T-cell (primary cell): ENCODE data around the gene EPRS1. TPM values are rescaled to one million over a fixed set of nuclear protein-coding genes. Genes with fewer than 3 reads are reported as not detected.

ENCODE experiments used
- ATAC-seq, 4 experiments: fragments of 200-7000 bp in 3 of 4; fragments of 150-1000 bp in 1 of 4; cut with Tn5 transposase; replicated peaks in 1 of 4; 1 replicate in 3 of 4; 2 replicates in 1 of 4; pipeline ENCODE4 v1.10.0; 2021; ENCODE audit warnings: moderate library complexity in 3 of 4, mild to moderate bottlenecking in 2 of 4, moderate number of reproducible peaks in 1 of 4
- CTCF ChIA-PET, 2 donors: fragments of 300-600 bp; sonication (Branson Sonifier 250); formaldehyde crosslinking; loops; one replicate each; lab custom pipeline; 2022; ENCODE audit warnings: antibody characterized with exemption in 2 of 2; lab: Charles Lee
- POLR2A ChIA-PET, 2 donors: fragments of 300-600 bp; sonication (Branson Sonifier 250); formaldehyde crosslinking; loops; one replicate each; lab custom pipeline; 2022; ENCODE audit warnings: antibody characterized with exemption in 2 of 2; lab: Charles Lee
- DNase-seq, 35 experiments: peaks; one replicate each; pipeline versions ENCODE4 v3.0.0 to v3.0.0-alpha.2; 2013 to 2023
- H3K27ac ChIP-seq: one replicate; pipeline ENCODE4 v1.5.1; 2013; ENCODE audit warnings: low read length
- H3K27me3 ChIP-seq, 2 experiments: replicated peaks in 1 of 2; 1 replicate in 1 of 2; 2 replicates in 1 of 2; pipeline versions ENCODE4 v1.6.1 to v1.7.0; 2013; ENCODE audit warnings: low read length in 1 of 2, mixed read lengths in 1 of 2; ENCODE audit not compliant: control insufficient read depth in 2 of 2, insufficient read depth in 2 of 2; ENCODE audit errors: extremely low read depth in 1 of 2
- H3K36me3 ChIP-seq, 2 donors: 1 replicate in 1 of 2; 2 replicates in 1 of 2; pipeline versions ENCODE4 v1.6.1 to v1.7.0; 2013; ENCODE audit warnings: low read length in 1 of 2; ENCODE audit not compliant: control insufficient read depth in 2 of 2, insufficient read depth in 1 of 2; ENCODE audit errors: extremely low read depth in 1 of 2
- H3K4me1 ChIP-seq, 2 experiments: 1 replicate in 1 of 2; 2 replicates in 1 of 2; pipeline versions ENCODE4 v1.6.1 to v1.7.0; 2013; ENCODE audit warnings: low read length in 2 of 2, mixed read lengths in 1 of 2; ENCODE audit not compliant: insufficient read depth in 2 of 2, control insufficient read depth in 1 of 2; ENCODE audit errors: extremely low read depth in 1 of 2
- H3K4me3 ChIP-seq, 2 donors: 1 replicate in 1 of 2; 2 replicates in 1 of 2; pipeline versions ENCODE4 v1.5.1 to v1.7.0; 2013; ENCODE audit warnings: mild to moderate bottlenecking in 2 of 2, low read length in 1 of 2, moderate library complexity in 1 of 2; ENCODE audit not compliant: control insufficient read depth in 1 of 2; ENCODE audit errors: extremely low read depth in 1 of 2
- H3K9me3 ChIP-seq: 2 replicates; pipeline ENCODE4 v1.7.0; 2013
- H3K27ac Mint-ChIP-seq, 2 donors: one replicate each; pipeline ENCODE4 v1.8.0; 2020 to 2021; ENCODE audit warnings: mild to moderate bottlenecking in 2 of 2, mixed read lengths in 2 of 2
- H3K27me3 Mint-ChIP-seq, 2 donors: one replicate each; pipeline ENCODE4 v1.8.0; 2021 to 2022; ENCODE audit warnings: mixed read lengths in 2 of 2
- H3K36me3 Mint-ChIP-seq: one replicate; pipeline ENCODE4 v1.8.0; 2021; ENCODE audit warnings: mixed read lengths
- H3K4me1 Mint-ChIP-seq, 3 donors: one replicate each; pipeline ENCODE4 v1.8.0; 2020 to 2022; ENCODE audit warnings: mixed read lengths in 3 of 3, mild to moderate bottlenecking in 1 of 3
- H3K4me3 Mint-ChIP-seq, 3 donors: one replicate each; pipeline ENCODE4 v1.8.0; 2020 to 2022; ENCODE audit warnings: mild to moderate bottlenecking in 3 of 3, mixed read lengths in 3 of 3, moderate library complexity in 3 of 3
- H3K9me3 Mint-ChIP-seq, 3 donors: one replicate each; pipeline ENCODE4 v1.8.0; 2020 to 2022; ENCODE audit warnings: mixed read lengths in 3 of 3
- WGBS: methylation state at CpG from one replicate; pipeline ENCODE4 v1.1.5; 2013; ENCODE audit warnings: missing lambda C conversion rate; ENCODE audit not compliant: insufficient coverage; 5-methylcytosine and 5-hydroxymethylcytosine counted together
- total RNA-seq, 35 experiments: library from RNA in 6 of 35; stranded (reverse) in 6 of 35; fragments of 120-200 nt in 1 of 35; gene quantifications; one replicate each; pipeline versions ENCODE4 v1.2.1 to v1.2.4 and lab custom pipeline; 2013 to 2026

Gene EPRS1
- total RNA-seq, 5 donors from 2014 or later (not counting 1 experiment from before 2014, with no cell fraction given): 48.3 to 91.9 (median 86.9) TPM

DNA sequence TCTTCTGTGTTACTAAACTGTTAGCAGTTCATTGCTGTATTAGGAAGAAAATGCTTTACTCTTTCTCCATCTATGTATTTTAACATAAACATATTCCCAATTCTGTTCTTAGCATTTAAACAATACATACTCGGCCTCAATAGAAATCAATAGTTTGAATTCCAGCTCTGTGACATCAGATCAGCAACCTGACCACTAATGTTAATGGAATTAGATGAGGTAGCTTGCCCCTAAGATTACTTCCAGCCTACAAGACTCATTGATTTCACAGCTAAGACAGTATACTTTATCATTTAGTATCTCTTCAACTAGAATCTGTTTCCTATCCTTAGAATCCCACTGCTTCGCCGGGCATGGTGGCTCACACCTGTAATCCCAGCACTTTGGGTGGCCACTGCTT is 38.9 kb downstream of the EPRS1 start:
- Mint-ChIP-seq H3K36me3 (peaks cover 55% of the 10 kb centered on the region), H3K27ac (no peak overlapping the region), H3K4me1 (no peaks in the 10 kb centered on the region), H3K27me3 (no peaks in the 10 kb centered on the region), H3K9me3 (no peaks in the 10 kb centered on the region), H3K4me3 (no peak overlapping the region)
- no peaks in the 10 kb centered on the region for H3K4me1 ChIP-seq
- ChIA-PET POLR2A (interaction anchor here in 1 of 2 donors (0.7 kb wide), 1 partner anchor 37 kb away, joined by 4 read pairs; no protein-coding TSS in a partner anchor), CTCF (no interaction called here)
- no peak overlapping the region for H3K27ac ChIP-seq
- H3K27me3 ChIP-seq: no peaks in the 10 kb centered on the region
- no peak for DNase-seq
- no peak for ATAC-seq
- no peaks in the 10 kb centered on the region for H3K9me3 ChIP-seq
- H3K36me3 ChIP-seq: peaks cover 0 to 77% of the 10 kb centered on the region in 2 donors
- no peak overlapping the region for H3K4me3 ChIP-seq
- WGBS: 100% methylated on average over 2 of the region's 3 CpGs

DNA sequence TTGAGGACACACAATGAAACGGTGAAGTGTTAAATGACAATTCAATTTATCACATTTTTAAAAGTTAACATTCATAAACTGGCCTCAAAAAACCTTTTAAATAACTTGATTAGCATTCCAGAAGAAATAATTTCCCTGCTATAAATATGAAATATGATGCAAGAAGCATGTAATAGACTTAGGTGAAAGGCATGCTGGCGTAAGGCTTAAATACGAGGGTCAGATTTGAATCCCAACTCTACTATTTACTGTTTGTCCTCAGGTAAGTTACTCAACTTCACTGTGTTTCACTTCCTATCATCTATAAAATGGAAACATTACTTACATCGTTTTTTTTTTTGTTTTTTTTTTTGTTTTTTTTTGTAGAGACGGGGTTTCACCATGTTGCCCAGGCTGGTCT is 40.8 kb downstream of the EPRS1 start:
- H3K27me3 Mint-ChIP-seq: no peaks in the 10 kb centered on the region
- Histone ChIP-seq H3K27me3 (no peaks in the 10 kb centered on the region), H3K36me3 (peaks cover 0 to 81% of the 10 kb centered on the region in 2 donors), H3K9me3 (no peaks in the 10 kb centered on the region), H3K27ac (no peak overlapping the region), H3K4me3 (no peak overlapping the region), H3K4me1 (no peaks in the 10 kb centered on the region)
- ChIA-PET POLR2A (interaction anchor here in 1 of 2 donors (0.7 kb wide), 1 partner anchor 9 kb away, joined by 8 read pairs; no protein-coding TSS in a partner anchor), CTCF (interaction anchor here in 1 of 2 donors (1.3 kb wide), 1 partner anchor 9 kb away, joined by 11 read pairs; no protein-coding TSS in a partner anchor)
- no peak overlapping the region for H3K4me3 Mint-ChIP-seq
- H3K9me3 Mint-ChIP-seq: no peaks in the 10 kb centered on the region
- no peak for ATAC-seq
- H3K4me1 Mint-ChIP-seq: no peaks in the 10 kb centered on the region
- no CpG with 5 or more reads among the region's 5 CpGs for WGBS
- H3K27ac Mint-ChIP-seq: no peak overlapping the region
- no peak for DNase-seq
- peaks cover 46% of the 10 kb centered on the region for H3K36me3 Mint-ChIP-seq

DNA sequence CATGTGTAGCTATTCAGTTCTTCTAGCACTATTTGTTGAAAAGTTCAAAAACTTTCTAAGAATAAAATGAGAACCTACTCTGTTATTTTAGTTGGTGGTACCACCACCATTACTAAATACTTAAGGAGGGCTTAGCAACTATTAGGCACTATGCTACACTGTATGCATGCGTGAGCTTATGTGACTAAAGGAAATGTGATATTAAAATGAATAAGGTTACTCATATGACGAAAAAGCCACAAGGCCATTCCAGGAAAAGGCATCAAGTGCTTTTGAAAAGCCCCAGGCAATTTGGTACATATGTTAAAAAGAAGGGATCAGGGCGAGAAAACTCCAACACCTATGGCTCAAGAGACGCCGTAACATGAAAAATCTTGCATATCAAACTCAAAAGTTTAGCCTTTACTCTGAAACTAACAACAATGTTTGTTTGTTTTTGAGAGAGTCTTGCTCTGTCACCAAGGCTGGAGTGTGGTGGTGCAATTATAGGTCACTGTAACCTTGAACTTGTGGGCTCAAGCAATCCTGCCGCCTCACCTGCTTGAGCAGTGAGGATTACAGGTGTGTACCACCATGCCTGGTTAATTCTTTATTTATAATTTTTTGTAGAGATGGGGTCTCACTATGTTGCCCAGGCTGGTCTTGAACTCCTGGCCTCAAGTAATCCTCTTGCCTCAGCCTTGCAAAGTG is 42.5 kb downstream of the EPRS1 start:
- Mint-ChIP-seq H3K4me1 (no peaks in the 10 kb centered on the region), H3K4me3 (no peak overlapping the region), H3K36me3 (peaks cover 49% of the 10 kb centered on the region), H3K9me3 (no peaks in the 10 kb centered on the region), H3K27me3 (no peaks in the 10 kb centered on the region), H3K27ac (no peak overlapping the region)
- Histone ChIP-seq H3K27ac (no peak overlapping the region), H3K9me3 (no peaks in the 10 kb centered on the region), H3K4me3 (no peak overlapping the region), H3K36me3 (peaks cover 0 to 77% of the 10 kb centered on the region in 2 donors), H3K27me3 (no peaks in the 10 kb centered on the region), H3K4me1 (no peaks in the 10 kb centered on the region)
- DNase-seq (no peak), ATAC-seq (no peak)
- ChIA-PET POLR2A (interaction anchor here (0.6 to 0.7 kb wide), 3 partner anchors 17 to 864 kb away, joined by 4 read pairs; no protein-coding TSS in a partner anchor), CTCF (no interaction called here)
- no CpG with 5 or more reads among the region's 6 CpGs for WGBS

DNA sequence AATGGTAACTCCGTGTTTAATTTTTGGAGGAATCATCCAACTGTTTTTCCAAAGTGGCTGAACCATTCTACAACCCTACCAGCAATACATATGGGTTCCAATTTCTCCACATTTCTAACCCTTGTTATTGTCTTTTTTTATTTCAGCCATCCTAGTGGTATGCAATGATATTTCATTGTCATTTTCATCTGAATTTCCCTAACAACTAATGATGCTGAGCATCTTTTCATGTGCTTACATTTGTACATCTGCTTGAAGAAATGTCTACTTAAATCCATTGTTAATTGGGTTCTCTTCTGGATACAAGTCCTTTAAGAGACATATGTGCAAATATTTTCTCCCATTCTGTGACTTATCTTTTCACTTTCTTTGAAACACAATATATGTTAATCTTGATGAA is 43.3 kb downstream of the EPRS1 start:
- no peak overlapping the region for H3K27ac ChIP-seq
- no peaks in the 10 kb centered on the region for H3K4me1 Mint-ChIP-seq
- H3K27me3 Mint-ChIP-seq: no peaks in the 10 kb centered on the region
- H3K36me3 ChIP-seq: peaks cover 0 to 71% of the 10 kb centered on the region in 2 donors
- H3K36me3 Mint-ChIP-seq: peaks cover 51% of the 10 kb centered on the region
- H3K27me3 ChIP-seq: no peaks in the 10 kb centered on the region
- no peaks in the 10 kb centered on the region for H3K4me1 ChIP-seq
- ATAC-seq (no peak), DNase-seq (no peak)
- H3K27ac Mint-ChIP-seq: no peak overlapping the region
- ChIA-PET POLR2A (no interaction called here), CTCF (no interaction called here)
- no peaks in the 10 kb centered on the region for H3K9me3 ChIP-seq
- no peak overlapping the region for H3K4me3 Mint-ChIP-seq
- no CpG with 5 or more reads among the region's 1 CpG for WGBS
- no peak overlapping the region for H3K4me3 ChIP-seq
- H3K9me3 Mint-ChIP-seq: no peaks in the 10 kb centered on the region

DNA sequence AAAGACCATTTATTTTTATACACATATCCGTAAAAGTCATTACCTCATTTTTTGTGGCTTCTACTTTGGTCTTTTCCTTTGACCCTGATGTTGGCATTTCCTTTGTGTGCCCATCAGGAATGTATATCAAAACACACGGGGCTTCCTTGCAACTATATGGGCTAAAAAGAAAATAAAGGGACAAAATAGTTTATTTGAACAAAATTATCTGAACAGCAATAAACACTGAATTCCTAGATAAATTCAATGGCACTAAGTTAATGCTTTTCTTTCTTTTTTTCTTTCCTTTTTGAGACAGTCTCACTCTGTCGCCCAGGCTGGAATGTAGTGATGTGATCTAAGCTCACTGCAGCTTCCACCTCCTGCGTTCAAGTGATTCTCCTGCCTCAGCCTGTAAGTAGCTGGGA is 45.2 kb downstream of the EPRS1 start:
- Mint-ChIP-seq H3K36me3 (peaks cover 53% of the 10 kb centered on the region), H3K9me3 (no peaks in the 10 kb centered on the region), H3K27me3 (no peaks in the 10 kb centered on the region), H3K4me1 (no peaks in the 10 kb centered on the region), H3K4me3 (no peak overlapping the region), H3K27ac (no peak overlapping the region)
- ChIA-PET POLR2A (no interaction called here), CTCF (no interaction called here)
- no peaks in the 10 kb centered on the region for H3K4me1 ChIP-seq
- H3K27ac ChIP-seq: no peak overlapping the region
- no peaks in the 10 kb centered on the region for H3K27me3 ChIP-seq
- DNase-seq (no peak), ATAC-seq (no peak)
- H3K4me3 ChIP-seq: no peak overlapping the region
- no peaks in the 10 kb centered on the region for H3K9me3 ChIP-seq
- WGBS: no CpG with 5 or more reads among the region's 4 CpGs
- peaks cover 3 to 72% of the 10 kb centered on the region in 2 donors for H3K36me3 ChIP-seq

DNA sequence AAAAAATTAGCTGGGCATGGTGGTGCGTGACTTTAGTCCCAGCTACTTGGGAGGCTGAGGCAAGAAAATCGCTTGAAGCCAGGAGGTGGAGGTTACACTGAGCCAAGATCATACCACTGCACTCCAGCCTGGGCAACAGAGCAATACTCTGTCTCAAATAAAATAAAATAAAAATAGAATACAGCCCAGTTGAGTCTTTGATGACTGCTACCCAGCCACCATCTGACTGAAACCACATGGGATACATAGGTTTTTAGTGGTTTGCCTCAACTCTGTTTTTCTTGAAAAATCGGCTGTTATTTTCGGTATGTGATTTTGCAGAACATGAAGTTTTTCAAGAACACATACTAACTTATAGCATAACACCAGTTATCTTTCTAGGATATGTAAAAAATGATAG is 46.5 kb downstream of the EPRS1 start:
- no peaks in the 10 kb centered on the region for H3K9me3 Mint-ChIP-seq
- H3K4me1 ChIP-seq: no peaks in the 10 kb centered on the region
- CTCF ChIA-PET: interaction anchor here (0.5 to 1.0 kb wide), 2 partner anchors 14 to 112 kb away, joined by 3 to 8 read pairs; no protein-coding TSS in a partner anchor
- H3K36me3 Mint-ChIP-seq: peaks cover 58% of the 10 kb centered on the region
- H3K27me3 Mint-ChIP-seq: no peaks in the 10 kb centered on the region
- POLR2A ChIA-PET: no interaction called here
- no peak for ATAC-seq
- H3K9me3 ChIP-seq: no peaks in the 10 kb centered on the region
- no peaks in the 10 kb centered on the region for H3K27me3 ChIP-seq
- no peak for DNase-seq
- H3K4me3 Mint-ChIP-seq: no peak overlapping the region
- WGBS: 80% methylated on average over 1 of the region's 4 CpGs
- no peak overlapping the region for H3K27ac Mint-ChIP-seq
- H3K4me1 Mint-ChIP-seq: no peaks in the 10 kb centered on the region
- H3K4me3 ChIP-seq: no peak overlapping the region
- H3K36me3 ChIP-seq: peaks cover 4 to 73% of the 10 kb centered on the region in 2 donors
- H3K27ac ChIP-seq: no peak overlapping the region
